Measurements from ENCODE around the gene RBM14.

DNA sequence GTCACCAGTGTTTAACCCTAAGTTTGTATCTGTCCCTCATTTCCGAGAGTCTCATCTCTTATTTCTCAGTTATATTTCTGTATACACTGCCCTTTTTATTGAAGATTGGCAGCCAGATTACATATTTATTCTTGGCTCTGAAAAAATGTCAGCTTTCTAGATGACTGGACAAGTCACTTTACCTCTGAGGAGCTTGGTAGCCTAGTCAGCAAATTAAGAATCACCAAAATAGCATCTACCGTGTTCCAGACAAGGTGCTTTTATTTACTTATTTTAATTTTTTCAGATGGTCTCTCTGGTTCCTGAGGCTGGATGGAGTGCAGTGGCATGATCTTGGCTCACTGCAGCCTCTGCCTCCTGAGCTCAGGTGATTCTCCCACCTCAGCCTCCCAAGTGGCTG, 16.5 kb downstream of the RBM14 start:
- TF ChIP-seq POLR2AphosphoS5 (IDR thresholded peaks at IDR 0.05; ENCODE audit: low read depth, low read length) = no peak
- TF ChIP-seq POLR2A (IDR thresholded peaks at IDR 0.05; ENCODE audit: low read depth, low read length) = no peak
- no peak for TF ChIP-seq TAF1 (IDR thresholded peaks at IDR 0.05; ENCODE audit: low read depth, low read length)
- TF ChIP-seq POU2F2 (IDR thresholded peaks at IDR 0.05; ENCODE audit: low read depth, low read length) = no peak
- TF ChIP-seq SPI1 (IDR thresholded peaks at IDR 0.05; ENCODE audit: low read depth, low read length) = no peak
- no peak for TF ChIP-seq PAX5 (IDR thresholded peaks at IDR 0.05; ENCODE audit: insufficient read depth, low read length, severe bottlenecking)
